WERI-Rb-1 (cell line): Measurements from ENCODE around the gene FXYD2.

Experiments used
- DNase-seq: peaks from one replicate; pipeline ENCODE4 v3.0.0-alpha.2; 2020
- H3K27ac ChIP-seq: fragments of 250-450 bp; sonication (Bioruptor Pico); 2 replicates; pipeline ENCODE4 v1.5.1; 2020; ENCODE audit warnings: mild to moderate bottlenecking, moderate library complexity
- H3K27me3 ChIP-seq: fragments of 250-450 bp; sonication (Bioruptor Pico); 2 replicates; pipeline ENCODE4 v1.5.1; 2021; ENCODE audit warnings: mild to moderate bottlenecking, low read depth, moderate library complexity; ENCODE audit not compliant: insufficient read depth, severe bottlenecking
- H3K36me3 ChIP-seq: fragments of 250-450 bp; sonication (Bioruptor Pico); 2 replicates; pipeline ENCODE4 v1.5.1; 2020; ENCODE audit warnings: mild to moderate bottlenecking, moderate library complexity
- H3K4me3 ChIP-seq: 2 replicates; pipeline ENCODE4 v1.5.1; 2011; ENCODE audit warnings: low read depth, mild to moderate bottlenecking, control low read depth, low read length
- H3K9me3 ChIP-seq: fragments of 250-450 bp; sonication (Bioruptor Pico); 2 replicates; pipeline ENCODE4 v1.5.1; 2021; ENCODE audit warnings: mild to moderate bottlenecking, moderate library complexity; ENCODE audit not compliant: severe bottlenecking
- CTCF ChIP-seq: IDR thresholded peaks from 2 replicates; pipeline ENCODE4 v1.5.1; 2011; ENCODE audit warnings: low read depth, mild to moderate bottlenecking, control low read depth, inconsistent platforms, low read length

The FXYD2 gene

DNA sequence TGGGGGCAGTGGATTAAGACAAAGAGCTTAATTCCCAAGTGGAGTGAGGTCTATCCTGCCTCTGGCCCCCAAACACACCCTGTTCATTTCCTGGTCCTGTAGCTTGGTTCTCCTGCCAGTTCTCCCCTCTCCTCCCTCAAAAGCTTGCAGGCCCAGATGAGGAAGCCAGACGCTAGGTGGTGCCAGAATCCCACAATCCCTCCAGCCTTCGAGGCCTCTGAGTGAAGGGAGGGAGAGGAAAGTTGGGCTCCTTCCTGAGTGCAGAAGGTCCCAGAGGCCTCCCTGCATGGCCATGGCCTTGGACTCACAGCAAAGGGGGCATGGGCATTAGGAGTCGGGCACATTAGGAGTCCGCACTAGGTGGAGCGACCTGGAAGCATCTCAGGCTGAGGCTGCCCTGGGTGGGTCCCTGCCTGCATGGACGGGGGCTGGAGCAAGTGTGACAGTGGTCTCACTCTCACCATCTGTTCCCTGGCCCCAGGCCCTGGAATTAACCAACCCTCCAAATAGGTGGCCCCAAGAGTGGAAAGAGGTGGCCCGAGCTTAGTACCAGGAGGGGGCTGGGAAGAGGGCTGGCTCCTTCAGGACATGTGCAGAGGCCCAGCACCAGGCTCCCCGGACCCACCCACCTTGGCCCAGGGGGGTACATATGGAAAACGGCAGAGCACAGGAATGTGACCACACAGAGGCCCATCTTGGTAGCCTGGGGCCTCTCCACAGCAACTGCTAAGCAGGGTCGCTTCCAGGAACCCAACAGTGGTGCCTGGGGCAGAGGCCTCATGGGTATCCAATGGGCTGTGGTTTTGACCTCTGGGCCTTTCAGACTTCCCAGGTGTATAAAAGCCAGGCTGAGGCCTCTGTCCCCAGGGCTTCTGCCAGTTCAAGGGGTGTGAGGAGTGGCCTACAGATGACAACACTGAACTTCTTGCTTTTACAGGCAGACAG lies 5.2 kb downstream of the FXYD2 start:
- H3K4me3 ChIP-seq, result no peak overlapping the region
- TF ChIP-seq CTCF, result peak; percentile 92
- DNase-seq, result peak; percentile 88
- peak overlapping the region; percentile 21; the same call in 1 of the 2 replicates for H3K27ac ChIP-seq
- H3K9me3 ChIP-seq, result no peaks in the 10 kb centered on the region
- H3K36me3 ChIP-seq, result no peaks in the 10 kb centered on the region
- no peaks in the 10 kb centered on the region for H3K27me3 ChIP-seq

DNA sequence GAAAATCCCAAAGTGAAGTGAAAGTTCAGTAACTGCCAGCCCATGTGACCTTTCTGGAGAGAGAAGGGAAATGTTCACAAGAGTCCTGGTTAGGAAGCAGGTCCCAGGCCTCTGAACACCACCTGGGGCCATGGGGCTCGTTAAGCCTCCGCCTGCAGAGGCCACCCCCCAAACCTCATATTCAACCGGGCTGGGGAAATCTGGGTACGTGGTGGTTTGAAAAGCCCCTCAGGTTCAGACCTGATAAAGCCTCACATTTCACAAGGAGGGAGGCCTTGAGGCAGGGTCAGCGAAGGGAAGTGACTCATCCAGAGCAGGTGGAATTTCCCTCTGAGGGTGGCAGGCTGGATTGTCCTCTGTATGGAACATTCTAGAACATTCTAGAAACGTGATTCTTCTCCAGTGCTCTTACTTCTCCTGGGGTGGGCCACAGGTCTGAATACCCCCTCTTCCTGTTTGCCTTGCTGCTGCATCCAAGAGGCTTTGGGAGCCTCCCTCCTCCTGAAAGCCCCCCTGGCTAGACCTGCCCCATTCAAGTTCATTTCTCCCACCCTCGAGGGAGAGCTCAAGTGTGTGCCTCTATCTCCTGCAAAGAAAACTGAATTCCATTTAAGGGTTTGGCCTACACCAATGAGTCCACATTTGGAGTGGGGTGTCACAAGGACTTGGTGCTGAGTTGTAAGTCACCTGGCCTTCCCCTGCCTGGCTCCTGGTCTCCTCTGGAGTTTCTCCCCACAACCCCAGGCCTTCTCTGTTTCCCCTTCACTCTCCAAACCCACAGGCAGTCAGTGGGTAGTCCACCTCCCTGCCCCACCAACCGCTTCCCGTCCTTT lies 6.3 kb downstream of the FXYD2 start:
- Histone ChIP-seq H3K27me3 (no peaks in the 10 kb centered on the region), H3K27ac (peak overlapping the region; percentile 94), H3K9me3 (no peaks in the 10 kb centered on the region), H3K36me3 (no peaks in the 10 kb centered on the region), H3K4me3 (no peak overlapping the region)
- no peak for DNase-seq
- TF ChIP-seq CTCF, result no peak

DNA sequence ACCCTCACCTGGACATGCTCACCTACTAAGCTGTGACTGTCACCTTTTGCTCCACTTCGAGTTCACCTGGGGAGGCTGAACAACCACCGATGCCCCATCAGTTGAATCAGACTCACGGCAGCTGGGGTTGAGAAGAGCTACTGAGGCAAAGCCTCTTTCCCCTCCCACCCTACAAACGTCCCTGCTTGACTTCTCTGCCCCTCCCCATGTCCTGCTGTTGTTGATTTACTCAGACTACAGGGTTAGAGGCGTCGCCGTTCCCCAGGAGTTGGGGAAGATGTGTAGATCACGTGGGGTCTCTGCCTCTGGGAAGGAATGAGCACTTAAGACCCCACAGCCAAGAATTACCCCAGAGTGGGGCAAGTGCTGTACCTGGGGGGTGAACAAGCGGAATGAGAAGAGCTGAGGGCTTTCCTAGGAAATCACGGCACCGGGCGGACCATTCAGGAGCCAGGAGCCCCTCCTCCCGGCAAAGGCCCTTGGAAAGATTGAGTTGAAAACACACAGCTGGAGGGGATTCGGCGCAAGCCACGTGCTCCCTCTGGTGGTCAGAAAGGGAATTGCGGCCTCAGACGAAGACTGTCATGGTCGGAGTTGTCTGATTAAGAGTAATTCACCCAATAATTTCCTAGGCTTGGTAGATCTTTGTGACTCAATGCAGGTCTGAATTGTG lies 7.0 kb downstream of the FXYD2 start:
- DNase-seq, result peak; percentile 90
- Histone ChIP-seq H3K4me3 (peak overlapping the region; percentile 46), H3K36me3 (no peaks in the 10 kb centered on the region), H3K27ac (peak overlapping the region; percentile 94), H3K9me3 (no peaks in the 10 kb centered on the region), H3K27me3 (no peaks in the 10 kb centered on the region)
- TF ChIP-seq CTCF, result peak; percentile 93

DNA sequence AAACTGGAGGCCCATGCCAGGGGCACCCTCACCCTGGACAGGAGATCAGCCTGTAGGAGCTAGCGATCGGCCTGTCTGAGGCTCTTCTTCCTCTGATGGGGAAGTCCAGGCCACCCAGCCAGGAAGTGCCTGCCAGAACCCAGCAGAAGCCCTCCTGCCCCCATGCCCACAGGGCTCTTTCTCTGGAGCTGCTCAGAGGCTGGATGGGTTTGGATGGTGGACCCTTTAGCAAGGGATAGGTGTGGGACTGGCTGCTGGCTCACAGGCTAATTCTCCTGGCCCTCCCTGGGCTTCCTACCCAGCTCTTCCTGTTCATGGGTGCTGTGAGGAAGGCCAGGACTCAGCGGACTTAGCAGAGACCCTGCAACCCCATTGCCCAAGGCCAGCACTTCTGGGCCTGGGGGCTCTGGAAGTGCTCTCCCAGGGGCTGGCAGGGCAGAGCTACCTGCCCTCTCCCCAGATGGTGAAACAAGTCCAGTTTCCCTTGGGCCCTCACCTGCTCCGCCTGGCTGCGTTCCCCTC lies 7.6 kb downstream of the FXYD2 start:
- Histone ChIP-seq H3K36me3 (no peaks in the 10 kb centered on the region), H3K27ac (peak overlapping the region; percentile 94), H3K27me3 (no peaks in the 10 kb centered on the region), H3K4me3 (peak overlapping the region; percentile 46), H3K9me3 (no peaks in the 10 kb centered on the region)
- DNase-seq, result no peak
- TF ChIP-seq CTCF, result no peak

- peak overlapping the region; percentile 46 for H3K4me3 ChIP-seq
- DNase-seq, result peak; percentile 96
- peak overlapping the region; percentile 94 for H3K27ac ChIP-seq
- TF ChIP-seq CTCF, result no peak
- no peaks in the 10 kb centered on the region for H3K9me3 ChIP-seq
- H3K27me3 ChIP-seq, result no peaks in the 10 kb centered on the region
- H3K36me3 ChIP-seq, result no peaks in the 10 kb centered on the region
Measured at GRCh38 chr11:117816151-117816741, 8.3 kb downstream of the FXYD2 start.
